Stimulated activated naive CD4-positive, alpha-beta T cell treated with Interleukin-2 at 50 U/mL for 16 hours (primary cell): ENCODE data around the gene BATF.

Source experiments
- DNase-seq: peaks from one replicate; lab custom pipeline; 2025; lab: John Stamatoyannopoulos, UW

BATF gene

GRCh38 chr14:75533791-75534555 is 11.7 kb downstream of the BATF start:
- DNase-seq, result no peak

GRCh38 chr14:75535164-75535898 is 13.1 kb downstream of the BATF start:
- DNase-seq, result no peak

- no peak for DNase-seq
Observed at GRCh38 chr14:75537071-75537470, 14.8 kb downstream of the BATF start.

GRCh38 chr14:75539162-75539560 is 16.9 kb downstream of the BATF start:
- DNase-seq, result no peak

- DNase-seq, result peak; percentile 51
Observed at GRCh38 chr14:75539561-75540478, 17.6 kb downstream of the BATF start.

GRCh38 chr14:75540479-75540851 is 18.2 kb downstream of the BATF start:
- no peak for DNase-seq

- peak; percentile 86 for DNase-seq
Observed at GRCh38 chr14:75542588-75543091, 20.4 kb downstream of the BATF start.

- no peak for DNase-seq
Observed at GRCh38 chr14:75543253-75543652, 21.0 kb downstream of the BATF start.

GRCh38 chr14:75543786-75544185 is 21.5 kb downstream of the BATF start:
- DNase-seq, result no peak

- DNase-seq, result no peak
Observed at GRCh38 chr14:75545907-75546306, 23.6 kb downstream of the BATF start.

- no peak for DNase-seq
Observed at GRCh38 chr14:75547552-75548250, 25.4 kb downstream of the BATF start.

GRCh38 chr14:75548544-75548943 is 26.3 kb downstream of the BATF start:
- no peak for DNase-seq

- peak; percentile 18 for DNase-seq
Observed at GRCh38 chr14:75549169-75549568, 26.9 kb downstream of the BATF start.

- no peak for DNase-seq
Observed at GRCh38 chr14:75551021-75551420, 28.8 kb downstream of the BATF start.

- no peak for DNase-seq
Observed at GRCh38 chr14:75553157-75553556, 30.9 kb downstream of the BATF start.

GRCh38 chr14:75553761-75554364 is 31.6 kb downstream of the BATF start:
- no peak for DNase-seq

GRCh38 chr14:75554482-75554881 is 32.2 kb downstream of the BATF start:
- DNase-seq, result no peak

GRCh38 chr14:75558440-75558839 is 36.2 kb downstream of the BATF start:
- no peak for DNase-seq

GRCh38 chr14:75559045-75559444 is 36.8 kb downstream of the BATF start:
- DNase-seq, result no peak

- peak; percentile 75 for DNase-seq
Observed at GRCh38 chr14:75559451-75560222, 37.4 kb downstream of the BATF start.
